Measurements from ENCODE around the gene FARS2.

The FARS2 gene

DNA sequence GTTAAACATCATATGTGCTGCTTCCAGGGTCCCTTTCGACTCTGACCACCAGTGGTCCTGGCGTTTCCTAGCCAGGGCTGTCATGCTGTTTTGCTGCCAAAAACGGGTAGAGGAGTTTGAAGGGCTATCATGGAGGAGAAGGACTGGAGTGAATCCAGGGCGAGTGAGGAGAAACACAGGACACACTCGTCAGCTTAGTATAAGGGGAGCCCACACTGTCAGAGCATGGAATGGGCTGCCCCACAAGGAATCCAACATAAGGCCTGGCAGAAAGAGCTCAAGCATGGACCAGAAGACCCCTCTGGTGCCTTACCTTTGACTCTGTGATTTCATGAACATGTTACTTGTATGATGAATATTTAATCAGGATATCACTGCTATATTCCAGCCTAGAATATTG, 498.3 kb downstream of the FARS2 start:
- H3K4me3 ChIP-seq (ENCODE audit: low read depth, low read length): no peak overlapping the region
- no peak for TF ChIP-seq CTCF (IDR thresholded peaks at IDR 0.05; ENCODE audit: borderline replicate concordance, insufficient read depth, low read depth, low read length)

DNA sequence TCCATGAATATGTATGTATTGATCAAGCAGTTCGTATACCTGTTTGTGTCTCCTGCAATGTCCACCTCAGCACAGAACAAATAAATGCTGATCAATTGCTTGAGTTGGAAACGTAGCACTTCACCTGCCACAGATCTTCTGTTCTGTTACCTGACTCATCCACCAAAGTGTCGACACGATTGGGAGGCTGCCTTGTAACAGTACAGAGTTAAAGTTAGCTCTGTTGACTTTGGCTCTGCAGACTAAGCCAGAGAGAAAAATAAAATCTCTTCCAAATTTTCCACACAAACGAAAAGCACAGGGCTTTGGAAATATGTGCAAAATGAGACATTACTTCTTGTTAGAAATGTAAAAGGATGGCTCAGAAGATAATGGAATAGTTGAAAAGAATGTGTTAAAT, 500.1 kb downstream of the FARS2 start:
- no peak for TF ChIP-seq CTCF (IDR thresholded peaks at IDR 0.05; ENCODE audit: borderline replicate concordance, insufficient read depth, low read depth, low read length)
- no peak overlapping the region for H3K4me3 ChIP-seq (ENCODE audit: low read depth, low read length)

- no peak overlapping the region for H3K4me3 ChIP-seq (ENCODE audit: low read depth, low read length)
- TF ChIP-seq CTCF (IDR thresholded peaks at IDR 0.05; ENCODE audit: borderline replicate concordance, insufficient read depth, low read depth, low read length): no peak
Measured at GRCh38 chr6:5762561-5762968, 501.3 kb downstream of the FARS2 start.

- TF ChIP-seq CTCF (IDR thresholded peaks at IDR 0.05; ENCODE audit: borderline replicate concordance, insufficient read depth, low read depth, low read length): no peak
Measured at GRCh38 chr6:5763407-5763806, 502.1 kb downstream of the FARS2 start.

DNA sequence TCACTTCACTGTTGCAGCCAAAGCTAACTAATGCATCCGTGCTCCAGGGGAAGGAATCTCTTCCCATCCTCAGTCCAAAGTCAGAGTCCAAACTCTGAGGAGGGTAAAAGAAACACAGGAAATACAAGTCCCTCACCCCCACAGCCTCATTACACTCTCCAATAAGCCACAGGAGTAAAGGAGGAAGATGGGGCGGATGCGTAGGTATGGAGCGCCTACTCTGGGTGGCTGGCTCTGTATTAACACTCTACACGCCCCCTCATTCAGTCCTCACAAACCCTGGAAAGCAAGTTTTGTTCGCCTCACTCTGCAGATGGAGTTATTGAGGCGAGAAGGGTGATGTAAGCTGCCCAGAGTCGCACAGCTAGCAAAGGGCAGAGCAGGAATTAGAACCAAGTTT, 502.6 kb downstream of the FARS2 start:
- no peak overlapping the region for H3K4me3 ChIP-seq (ENCODE audit: low read depth, low read length)
- no peak for TF ChIP-seq CTCF (IDR thresholded peaks at IDR 0.05; ENCODE audit: borderline replicate concordance, insufficient read depth, low read depth, low read length)

More at GRCh38 chr6:5763407-5763806, 502.1 kb downstream of the FARS2 start:
- no peak overlapping the region for H3K4me3 ChIP-seq (ENCODE audit: low read depth, low read length)

DNA sequence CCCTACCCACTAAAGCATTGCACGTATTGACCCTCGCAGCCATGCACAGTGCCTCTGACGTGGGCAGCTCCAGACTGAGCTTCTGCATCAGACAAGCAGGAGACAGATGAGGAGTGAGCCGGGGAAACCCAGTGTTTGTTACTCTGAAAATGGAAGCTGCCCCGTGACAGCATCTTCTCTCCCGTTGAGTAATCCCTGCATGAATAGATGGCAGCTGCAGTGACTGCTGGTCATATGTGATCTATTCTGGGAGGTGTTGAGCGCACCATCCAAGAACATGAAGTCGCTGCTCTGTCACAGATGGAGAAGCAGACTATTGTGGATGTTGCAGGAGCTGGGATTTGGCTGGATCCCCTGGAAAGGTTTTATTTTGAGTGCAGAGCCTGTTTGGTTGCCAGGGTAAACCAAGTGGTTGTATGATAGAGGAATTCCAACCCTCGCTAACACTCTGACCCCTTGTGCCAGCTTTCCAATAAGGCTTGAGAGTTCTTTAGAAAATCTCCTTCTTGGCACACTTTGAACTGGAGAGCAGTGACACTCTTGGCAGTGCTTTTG, 503.2 kb downstream of the FARS2 start:
- H3K4me3 ChIP-seq (ENCODE audit: low read depth, low read length): no peak overlapping the region

More for the DNA sequence above, 503.2 kb downstream of the FARS2 start:
- no peak for TF ChIP-seq CTCF (IDR thresholded peaks at IDR 0.05; ENCODE audit: borderline replicate concordance, insufficient read depth, low read depth, low read length)
